CD4-positive, CD25-positive, alpha-beta regulatory T cell (primary cell): ENCODE data around the gene KDM7A. TPM values are rescaled to one million over a fixed set of nuclear protein-coding genes. Genes with fewer than 3 reads are reported as not detected.
"Not testable (repeated sequence)": the region's sequence is repeated elsewhere in the genome, so short reads cannot be mapped to it uniquely, and the experiment has no call there.

Experiments
- ATAC-seq, 2 donors: fragments of 150-1000 bp; cut with Tn5 transposase; one replicate each; pipeline ENCODE4 v1.10.0; 2021; ENCODE audit warnings: low read depth in 2 of 2, moderate number of reproducible peaks in 2 of 2, moderate library complexity in 1 of 2
- DNase-seq, 3 donors: peaks; one replicate each; pipeline versions ENCODE4 v3.0.0 to v3.0.0-alpha.2; 2012 to 2022; ENCODE audit warnings: mixed read lengths in 1 of 3
- H3K27ac ChIP-seq: one replicate; pipeline ENCODE4 v1.7.0; 2013; ENCODE audit warnings: mild to moderate bottlenecking, low read length; ENCODE audit not compliant: insufficient read depth, poor library complexity, severe bottlenecking
- H3K27me3 ChIP-seq: one replicate; pipeline ENCODE4 v1.7.0; 2013; ENCODE audit warnings: low read length; ENCODE audit not compliant: control insufficient read depth, insufficient read depth
- H3K36me3 ChIP-seq: one replicate; pipeline ENCODE4 v1.7.0; 2013; ENCODE audit warnings: mild to moderate bottlenecking, low read length, moderate library complexity; ENCODE audit not compliant: control insufficient read depth, insufficient read depth
- H3K4me1 ChIP-seq: 2 replicates; pipeline ENCODE4 v1.7.0; 2013; ENCODE audit warnings: mild to moderate bottlenecking, low read length; ENCODE audit not compliant: insufficient read depth, control insufficient read depth, poor library complexity, severe bottlenecking
- H3K4me3 ChIP-seq: one replicate; pipeline ENCODE4 v1.7.0; 2013; ENCODE audit warnings: low read depth, mild to moderate bottlenecking, low read length, moderate library complexity
- H3K9me3 ChIP-seq, 2 experiments: 1 replicate in 1 of 2; 2 replicates in 1 of 2; pipeline ENCODE4 v1.7.0; 2013; ENCODE audit warnings: low read length in 2 of 2, mild to moderate bottlenecking in 1 of 2, moderate library complexity in 1 of 2; ENCODE audit not compliant: control insufficient read depth in 2 of 2
- H3K27ac Mint-ChIP-seq, 3 donors: one replicate each; pipeline ENCODE4 v1.8.0; 2020 to 2022; ENCODE audit warnings: mild to moderate bottlenecking in 3 of 3, mixed read lengths in 3 of 3, moderate library complexity in 2 of 3
- H3K27me3 Mint-ChIP-seq: one replicate; pipeline ENCODE4 v1.8.0; 2022; ENCODE audit warnings: mild to moderate bottlenecking, mixed read lengths
- H3K36me3 Mint-ChIP-seq: one replicate; pipeline ENCODE4 v1.8.0; 2020; ENCODE audit warnings: mixed read lengths
- H3K4me1 Mint-ChIP-seq, 4 donors: one replicate each; pipeline ENCODE4 v1.8.0; 2020 to 2022; ENCODE audit warnings: mixed read lengths in 4 of 4, mild to moderate bottlenecking in 1 of 4
- H3K4me3 Mint-ChIP-seq, 4 donors: one replicate each; pipeline ENCODE4 v1.8.0; 2020 to 2022; ENCODE audit warnings: mild to moderate bottlenecking in 4 of 4, mixed read lengths in 4 of 4, moderate library complexity in 3 of 4
- H3K9me3 Mint-ChIP-seq, 7 donors: one replicate each; pipeline ENCODE4 v1.8.0; 2020 to 2022; ENCODE audit warnings: mixed read lengths in 7 of 7, mild to moderate bottlenecking in 3 of 7, moderate library complexity in 2 of 7
- polyA plus RNA-seq, 4 donors: library from polyadenylated mRNA; unstranded; fragments of 300-500 nt; fragmentation: Illumina TruSeq; gene quantifications; one replicate each; pipeline ENCODE4 v1.2.3, GENCODE V29; 2021
- total RNA-seq: library from RNA; stranded (reverse); gene quantifications from one replicate; pipeline ENCODE4 v1.2.3, GENCODE V29; 2022

Gene KDM7A
- total and polyA plus RNA-seq, 5 donors from 2014 or later = 3.2 to 52.0 (median 4.0) TPM

- Histone ChIP-seq H3K9me3 (no peaks in the 10 kb centered on the region), H3K27me3 (no peaks in the 10 kb centered on the region), H3K4me3 (no peak overlapping the region), H3K36me3 (peaks cover 66% of the 10 kb centered on the region), H3K27ac (no peak overlapping the region), H3K4me1 (no peaks in the 10 kb centered on the region)
- Mint-ChIP-seq H3K4me3 (no peak overlapping the region), H3K36me3 (peaks cover 38% of the 10 kb centered on the region), H3K27ac (no peak overlapping the region), H3K4me1 (peaks cover 5 to 17% (median 9%) of the 10 kb centered on the region in 4 donors), H3K9me3 (no peaks in the 10 kb centered on the region), H3K27me3 (no peaks in the 10 kb centered on the region)
- DNase-seq (no peak), ATAC-seq (no peak)
These were observed 42.7 kb downstream of the KDM7A start for GRCh38 chr7:140134039-140134438.

DNA sequence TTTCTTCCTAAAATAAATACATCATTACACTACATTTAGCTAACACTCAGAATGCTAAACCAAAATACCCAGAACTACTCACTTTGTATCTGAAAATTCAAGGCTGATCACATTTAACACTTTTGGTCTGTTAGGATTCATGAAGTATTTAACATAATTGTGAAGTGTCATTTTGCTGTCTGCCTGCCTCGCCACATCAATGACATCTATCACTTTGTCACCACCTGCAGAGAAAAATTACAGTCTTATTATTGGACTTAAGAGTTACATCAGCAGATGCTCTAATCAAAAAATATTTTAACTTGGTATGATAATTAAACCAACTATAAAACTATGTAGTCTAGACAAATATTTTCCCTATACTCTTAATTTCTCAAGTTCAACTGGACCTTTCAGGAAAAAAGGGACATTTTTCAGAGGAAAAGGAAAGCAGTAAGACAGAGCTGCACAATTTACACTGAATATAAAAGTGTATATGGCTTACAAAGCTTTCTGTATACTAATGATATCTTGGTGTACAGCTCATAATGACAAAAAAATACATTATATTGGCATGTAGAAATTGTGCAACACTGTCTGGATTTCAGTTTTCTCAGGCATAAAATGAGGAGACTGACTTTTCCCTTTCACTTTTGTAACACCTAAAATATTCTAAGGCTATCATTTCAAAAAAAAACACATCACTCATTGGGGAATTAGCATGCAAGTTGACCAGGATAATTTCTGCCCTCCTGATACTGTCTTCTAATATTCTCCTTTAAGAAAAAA, 49.2 kb downstream of the KDM7A start:
- H3K4me3 Mint-ChIP-seq = no peak overlapping the region
- H3K27ac Mint-ChIP-seq = no peak overlapping the region
- no peaks in the 10 kb centered on the region for H3K9me3 Mint-ChIP-seq
- H3K4me3 ChIP-seq = no peak overlapping the region
- no peaks in the 10 kb centered on the region for H3K4me1 ChIP-seq
- ATAC-seq (no peak), DNase-seq (no peak)
- H3K4me1 Mint-ChIP-seq = peaks cover 2 to 9% (median 5%) of the 10 kb centered on the region in 4 donors
- no peaks in the 10 kb centered on the region for H3K27me3 ChIP-seq
- H3K27ac ChIP-seq = no peak overlapping the region
- no peaks in the 10 kb centered on the region for H3K27me3 Mint-ChIP-seq
- H3K9me3 ChIP-seq = no peaks in the 10 kb centered on the region
- H3K36me3 ChIP-seq = peaks cover 81% of the 10 kb centered on the region
- H3K36me3 Mint-ChIP-seq = peaks cover 50% of the 10 kb centered on the region

- H3K27ac ChIP-seq = no peak overlapping the region
- H3K36me3 ChIP-seq = peaks cover 78% of the 10 kb centered on the region
- H3K4me3 Mint-ChIP-seq = no peak overlapping the region
- DNase-seq (no peak), ATAC-seq (no peak)
- H3K4me3 ChIP-seq = no peak overlapping the region
- no peaks in the 10 kb centered on the region for H3K27me3 Mint-ChIP-seq
- H3K27me3 ChIP-seq = no peaks in the 10 kb centered on the region
- H3K27ac Mint-ChIP-seq = no peak overlapping the region
- no peaks in the 10 kb centered on the region for H3K9me3 Mint-ChIP-seq
- H3K36me3 Mint-ChIP-seq = peaks cover 45% of the 10 kb centered on the region
- H3K9me3 ChIP-seq = no peaks in the 10 kb centered on the region
- no peaks in the 10 kb centered on the region for H3K4me1 ChIP-seq
- H3K4me1 Mint-ChIP-seq = peaks cover 3 to 9% (median 5%) of the 10 kb centered on the region in 4 donors
These were observed 50.2 kb downstream of the KDM7A start for GRCh38 chr7:140126435-140127034.

DNA sequence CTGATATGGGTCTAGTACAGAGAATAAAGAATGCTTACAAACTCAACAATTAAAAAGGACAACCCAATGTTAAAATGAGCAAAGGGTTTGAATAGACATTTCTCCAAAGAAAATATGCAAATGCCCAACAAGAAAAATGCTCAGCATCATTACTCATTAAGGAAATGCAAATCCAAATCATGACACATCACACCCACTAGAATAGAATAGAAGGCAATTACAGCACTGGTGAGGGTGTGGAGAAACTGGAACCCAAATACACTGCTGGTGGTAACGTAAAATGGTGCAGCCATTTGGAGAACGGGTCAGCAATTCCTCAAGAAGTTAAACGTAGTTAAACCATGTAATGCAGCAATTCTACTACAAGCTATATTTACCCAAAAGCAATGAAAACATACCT, 53.8 kb downstream of the KDM7A start:
- peaks cover 41% of the 10 kb centered on the region for H3K36me3 Mint-ChIP-seq
- H3K4me1 ChIP-seq = no peaks in the 10 kb centered on the region
- peaks cover 82% of the 10 kb centered on the region for H3K36me3 ChIP-seq
- H3K27ac Mint-ChIP-seq = peak overlapping the region in 1 of 3 donors; percentile 35
- H3K27ac ChIP-seq = no peak overlapping the region
- peaks cover 0 to 9% (median 2%) of the 10 kb centered on the region in 4 donors for H3K4me1 Mint-ChIP-seq
- no peak overlapping the region for H3K4me3 ChIP-seq
- no peaks in the 10 kb centered on the region for H3K27me3 ChIP-seq
- H3K9me3 ChIP-seq = no peaks in the 10 kb centered on the region
- DNase-seq (no peak), ATAC-seq (no peak)
- H3K27me3 Mint-ChIP-seq = no peaks in the 10 kb centered on the region
- no peaks in the 10 kb centered on the region for H3K9me3 Mint-ChIP-seq
- H3K4me3 Mint-ChIP-seq = no peak overlapping the region

DNA sequence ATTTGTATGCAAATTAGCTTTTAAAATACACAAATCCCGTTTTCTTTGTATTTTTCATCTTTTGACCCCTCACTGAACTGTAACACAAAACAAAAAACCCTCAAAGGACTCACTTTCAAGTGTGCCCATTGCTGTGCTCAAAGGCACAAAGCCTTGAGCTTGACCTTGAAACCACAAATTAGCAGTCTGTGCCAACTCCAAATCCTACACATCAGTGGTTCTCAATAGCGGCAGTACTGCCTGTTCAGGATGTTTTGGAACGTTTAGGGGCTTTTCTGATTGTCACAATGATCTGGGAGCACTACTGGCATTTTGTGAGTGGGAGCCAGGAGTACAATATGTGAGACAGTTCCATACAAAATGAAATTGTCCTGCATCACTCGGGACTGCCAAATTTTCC, 55.5 kb downstream of the KDM7A start:
- Histone ChIP-seq H3K27me3 (no peaks in the 10 kb centered on the region), H3K4me1 (no peaks in the 10 kb centered on the region), H3K27ac (no peak overlapping the region), H3K4me3 (no peak overlapping the region), H3K9me3 (no peaks in the 10 kb centered on the region), H3K36me3 (peaks cover 84% of the 10 kb centered on the region)
- DNase-seq (no peak), ATAC-seq (no peak)
- Mint-ChIP-seq H3K4me1 (peaks cover 0 to 6% (median under 1%) of the 10 kb centered on the region in 4 donors), H3K36me3 (peaks cover 48% of the 10 kb centered on the region), H3K27me3 (no peaks in the 10 kb centered on the region), H3K9me3 (no peaks in the 10 kb centered on the region), H3K4me3 (no peak overlapping the region), H3K27ac (no peak overlapping the region)

GRCh38 chr7:140114817-140115216, 62.0 kb downstream of the KDM7A start:
- H3K27ac ChIP-seq, H3K27me3 ChIP-seq, H3K4me3 Mint-ChIP-seq, H3K4me1 ChIP-seq, H3K9me3 Mint-ChIP-seq, H3K4me1 Mint-ChIP-seq, H3K9me3 ChIP-seq, H3K27me3 Mint-ChIP-seq, H3K4me3 ChIP-seq, ATAC-seq, DNase-seq, H3K27ac Mint-ChIP-seq: not testable (repeated sequence)
- H3K36me3 ChIP-seq = peaks cover 76% of the 10 kb centered on the region
- peaks cover 45% of the 10 kb centered on the region for H3K36me3 Mint-ChIP-seq

GRCh38 chr7:140108777-140109176, 68.0 kb downstream of the KDM7A start:
- not testable (repeated sequence) for H3K4me1 ChIP-seq, H3K27ac Mint-ChIP-seq, H3K27me3 ChIP-seq, H3K27ac ChIP-seq, H3K4me3 ChIP-seq, H3K9me3 ChIP-seq, H3K9me3 Mint-ChIP-seq, H3K4me3 Mint-ChIP-seq, H3K27me3 Mint-ChIP-seq, ATAC-seq
- peak in 1 of 3 donors; percentile 65 for DNase-seq
- Mint-ChIP-seq H3K4me1 (peaks cover 7 to 10% (median 8%) of the 10 kb centered on the region in 4 donors), H3K36me3 (peaks cover 67% of the 10 kb centered on the region)
- peaks cover 49% of the 10 kb centered on the region for H3K36me3 ChIP-seq

DNA sequence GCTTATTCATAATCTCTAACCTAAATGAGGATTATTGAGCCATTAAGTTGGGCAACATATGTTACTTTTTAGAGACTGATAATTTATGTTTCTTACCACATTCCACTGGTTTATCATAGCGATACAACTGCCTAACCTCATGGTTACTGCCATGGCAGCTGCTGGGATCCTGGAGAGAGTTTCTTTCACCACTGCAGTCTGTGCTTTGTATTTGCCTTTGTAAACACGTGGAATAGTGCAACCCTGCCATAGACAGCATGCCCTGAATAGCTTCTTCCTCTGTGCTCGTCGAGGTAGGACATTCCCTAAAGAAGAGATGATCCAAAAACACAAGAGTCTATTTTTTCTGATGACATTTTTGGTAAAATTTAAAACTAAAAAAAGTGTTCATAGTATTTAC, 80.3 kb downstream of the KDM7A start:
- DNase-seq = no peak
- no peaks in the 10 kb centered on the region for H3K9me3 ChIP-seq
- H3K27me3 ChIP-seq = no peaks in the 10 kb centered on the region
- H3K4me1 ChIP-seq = no peaks in the 10 kb centered on the region
- Mint-ChIP-seq H3K27ac (peak overlapping the region in 1 of 3 donors; percentile 4), H3K27me3 (no peaks in the 10 kb centered on the region), H3K4me1 (peaks cover 0 to 3% (median 0%) of the 10 kb centered on the region in 4 donors), H3K9me3 (no peaks in the 10 kb centered on the region), H3K4me3 (no peak overlapping the region), H3K36me3 (peaks cover 73% of the 10 kb centered on the region)
- peaks cover 93% of the 10 kb centered on the region for H3K36me3 ChIP-seq
- no peak overlapping the region for H3K4me3 ChIP-seq
- H3K27ac ChIP-seq = no peak overlapping the region
- ATAC-seq = no peak
